Neural progenitor cell (in vitro differentiated cells): ENCODE results near the gene SCAMP4. TPM values are rescaled to one million over a fixed set of nuclear protein-coding genes. Genes with fewer than 3 reads are reported as not detected.

Source experiments
- DNase-seq: peaks from one replicate; pipeline ENCODE4 v3.0.0-alpha.2; 2016; ENCODE audit warnings: low spot score
- H2AFZ ChIP-seq: fragments of 200-600 bp; sonication (generic); replicated peaks from 2 replicates; pipeline ENCODE4 v1.6.1; 2016; ENCODE audit warnings: antibody characterized with exemption
- H3F3A ChIP-seq: fragments of 200-600 bp; sonication (generic); 2 replicates; pipeline ENCODE4 v1.6.1; 2016; ENCODE audit warnings: antibody characterized with exemption, low read depth
- H3K27ac ChIP-seq: fragments of 200-600 bp; sonication (generic); 2 replicates; pipeline ENCODE4 v1.5.1; 2016; ENCODE audit warnings: mild to moderate bottlenecking
- H3K27me3 ChIP-seq: fragments of 200-600 bp; sonication (generic); 2 replicates; pipeline ENCODE4 v1.6.1; 2016; ENCODE audit warnings: mild to moderate bottlenecking, moderate library complexity
- H3K36me3 ChIP-seq: fragments of 200-600 bp; sonication (generic); 2 replicates; pipeline ENCODE4 v1.5.1; 2016
- H3K4me1 ChIP-seq: fragments of 200-600 bp; sonication (generic); 2 replicates; pipeline ENCODE4 v1.6.1; 2016; ENCODE audit warnings: mixed run types
- H3K4me2 ChIP-seq: fragments of 200-600 bp; sonication (generic); 2 replicates; pipeline ENCODE4 v1.6.1; 2016
- H3K4me3 ChIP-seq: fragments of 200-600 bp; sonication (generic); 2 replicates; pipeline ENCODE4 v1.5.1; 2016
- H3K79me2 ChIP-seq: fragments of 200-600 bp; sonication (generic); 2 replicates; pipeline ENCODE4 v1.6.1; 2016; ENCODE audit warnings: low read depth
- H3K9ac ChIP-seq: fragments of 200-600 bp; sonication (generic); 2 replicates; pipeline ENCODE4 v1.6.1; 2016
- H3K9me3 ChIP-seq: fragments of 200-600 bp; sonication (generic); 2 replicates; pipeline ENCODE4 v1.5.1; 2016; ENCODE audit warnings: low read depth
- H4K20me1 ChIP-seq: fragments of 200-600 bp; sonication (generic); 2 replicates; pipeline ENCODE4 v1.6.1; 2016; ENCODE audit warnings: low read depth
- H3K27ac Mint-ChIP-seq: 3 replicates; pipeline ENCODE4 v1.8.0; 2021; ENCODE audit warnings: mixed read lengths
- H3K27me3 Mint-ChIP-seq: 2 replicates; pipeline ENCODE4 v1.8.0; 2022; ENCODE audit warnings: low read depth, mild to moderate bottlenecking, inconsistent platforms, moderate library complexity, mixed read lengths; ENCODE audit not compliant: insufficient read depth
- H3K36me3 Mint-ChIP-seq: 3 replicates; pipeline ENCODE4 v1.8.0; 2021; ENCODE audit warnings: mixed read lengths
- H3K4me1 Mint-ChIP-seq: 3 replicates; pipeline ENCODE4 v1.8.0; 2021; ENCODE audit warnings: mixed read lengths
- H3K4me3 Mint-ChIP-seq: 3 replicates; pipeline ENCODE4 v1.8.0; 2021; ENCODE audit warnings: mild to moderate bottlenecking, moderate library complexity, mixed read lengths
- H3K9me3 Mint-ChIP-seq: 3 replicates; pipeline ENCODE4 v1.8.0; 2020; ENCODE audit warnings: mixed read lengths
- EZH2 ChIP-seq: fragments of 200-600 bp; sonication (generic); IDR thresholded peaks from 2 replicates; pipeline ENCODE4 v1.6.1; 2017; ENCODE audit warnings: antibody characterized with exemption, mild to moderate bottlenecking, moderate library complexity
- EZH2phosphoT487 ChIP-seq: fragments of 200-600 bp; sonication (generic); IDR thresholded peaks from 2 replicates; pipeline ENCODE4 v1.6.1; 2017; ENCODE audit warnings: antibody characterized with exemption
- total RNA-seq: library from RNA; depleted of rRNA; stranded (reverse); fragments of >200 nt; gene quantifications from 2 replicates; pipeline ENCODE4 v1.2.3, GENCODE V29; 2015; ENCODE audit warnings: low replicate concordance
- TF ChIP-seq, protein P1 (sequence below): fragments of 200-600 bp; sonication (generic); IDR thresholded peaks from 2 replicates; pipeline ENCODE4 v1.5.1; 2017; ENCODE audit warnings: antibody characterized with exemption, mild to moderate bottlenecking

The SCAMP4 gene, protein sequence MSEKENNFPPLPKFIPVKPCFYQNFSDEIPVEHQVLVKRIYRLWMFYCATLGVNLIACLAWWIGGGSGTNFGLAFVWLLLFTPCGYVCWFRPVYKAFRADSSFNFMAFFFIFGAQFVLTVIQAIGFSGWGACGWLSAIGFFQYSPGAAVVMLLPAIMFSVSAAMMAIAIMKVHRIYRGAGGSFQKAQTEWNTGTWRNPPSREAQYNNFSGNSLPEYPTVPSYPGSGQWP
- total RNA-seq: 11.5 and 67.6 TPM in 2 replicates

DNA sequence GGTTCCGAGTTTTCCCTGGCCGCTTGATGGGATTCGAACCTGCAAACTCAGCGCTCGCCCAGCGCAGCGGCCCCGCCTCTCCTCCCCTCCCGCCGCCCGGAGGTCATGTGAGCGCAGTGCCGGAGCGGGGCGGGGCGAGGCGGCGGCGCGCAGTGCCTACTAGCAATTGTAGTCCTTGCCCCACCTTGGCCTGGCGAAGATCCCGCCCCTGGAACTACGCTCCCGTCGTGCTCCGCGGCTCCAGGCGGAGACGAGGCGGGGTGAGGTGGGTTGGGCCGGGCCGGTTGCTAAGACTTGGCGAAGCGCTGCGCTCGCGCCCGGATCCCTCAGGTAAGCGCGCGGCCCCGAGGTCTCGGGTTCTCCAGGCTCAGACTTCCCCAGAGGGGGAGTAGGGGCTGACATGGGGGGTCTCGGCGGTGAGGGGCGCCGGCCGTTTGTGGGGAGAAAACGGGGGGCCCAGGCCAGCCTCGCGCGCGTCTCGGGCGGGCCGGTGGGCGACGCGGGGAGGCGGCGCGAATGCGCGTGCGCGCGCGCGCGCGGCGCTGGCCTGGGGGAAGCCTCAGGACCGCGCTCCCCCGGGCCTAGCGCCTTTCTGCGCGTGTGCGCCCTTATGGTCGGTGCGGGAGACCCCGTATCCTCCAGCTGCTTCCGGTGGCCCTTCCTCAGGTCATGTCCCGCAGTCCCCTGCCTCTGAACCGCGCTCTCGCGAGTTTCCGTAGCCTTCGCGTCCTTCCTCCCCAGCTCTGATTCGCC, at the start of gene SCAMP4, which contains the start of gene ADAT3:
Gene SCAMP4, plus strand, starts transcription at position 290 of the 753 bp plus-strand sequence. CDS start 9,621 bp downstream, outside the sequence.
Gene ADAT3, plus strand, starts transcription at position 290 of the 753 bp plus-strand sequence. CDS start 6,649 bp downstream, outside the sequence.
- peaks cover 47% of the 10 kb centered on the region for H3K79me2 ChIP-seq
- Mint-ChIP-seq H3K9me3 (no peaks in the 10 kb centered on the region), H3K4me3 (peak within 1 kb of the TSS; percentile 92), H3K27ac (peak within 1 kb of the TSS; percentile 99), H3K4me1 (peaks cover 27% of the 10 kb centered on the region), H3K36me3 (peaks cover 3% of the 10 kb centered on the region), H3K27me3 (peaks cover 6% of the 10 kb centered on the region)
- peak; percentile 99 for DNase-seq
- peaks cover 23% of the 10 kb centered on the region for H3F3A ChIP-seq
- H3K4me2 ChIP-seq: peak within 1 kb of the TSS; percentile 76
- H3K36me3 ChIP-seq: no peaks in the 10 kb centered on the region
- no peaks in the 10 kb centered on the region for H3K9me3 ChIP-seq
- H2AFZ ChIP-seq: peak within 1 kb of the TSS; percentile 86
- peak within 1 kb of the TSS; percentile 25 for H3K9ac ChIP-seq
- TF ChIP-seq EZH2phosphoT487 (no peak), EZH2 (no peak)
- TF ChIP-seq, protein P1, sequence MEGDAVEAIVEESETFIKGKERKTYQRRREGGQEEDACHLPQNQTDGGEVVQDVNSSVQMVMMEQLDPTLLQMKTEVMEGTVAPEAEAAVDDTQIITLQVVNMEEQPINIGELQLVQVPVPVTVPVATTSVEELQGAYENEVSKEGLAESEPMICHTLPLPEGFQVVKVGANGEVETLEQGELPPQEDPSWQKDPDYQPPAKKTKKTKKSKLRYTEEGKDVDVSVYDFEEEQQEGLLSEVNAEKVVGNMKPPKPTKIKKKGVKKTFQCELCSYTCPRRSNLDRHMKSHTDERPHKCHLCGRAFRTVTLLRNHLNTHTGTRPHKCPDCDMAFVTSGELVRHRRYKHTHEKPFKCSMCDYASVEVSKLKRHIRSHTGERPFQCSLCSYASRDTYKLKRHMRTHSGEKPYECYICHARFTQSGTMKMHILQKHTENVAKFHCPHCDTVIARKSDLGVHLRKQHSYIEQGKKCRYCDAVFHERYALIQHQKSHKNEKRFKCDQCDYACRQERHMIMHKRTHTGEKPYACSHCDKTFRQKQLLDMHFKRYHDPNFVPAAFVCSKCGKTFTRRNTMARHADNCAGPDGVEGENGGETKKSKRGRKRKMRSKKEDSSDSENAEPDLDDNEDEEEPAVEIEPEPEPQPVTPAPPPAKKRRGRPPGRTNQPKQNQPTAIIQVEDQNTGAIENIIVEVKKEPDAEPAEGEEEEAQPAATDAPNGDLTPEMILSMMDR: no peak
- H3K27ac ChIP-seq: peak within 1 kb of the TSS; percentile 64
- H4K20me1 ChIP-seq: peaks cover 45% of the 10 kb centered on the region
- H3K4me3 ChIP-seq: peak within 1 kb of the TSS; percentile 65
- H3K4me1 ChIP-seq: peaks cover 13% of the 10 kb centered on the region
- H3K27me3 ChIP-seq: no peaks in the 10 kb centered on the region

DNA sequence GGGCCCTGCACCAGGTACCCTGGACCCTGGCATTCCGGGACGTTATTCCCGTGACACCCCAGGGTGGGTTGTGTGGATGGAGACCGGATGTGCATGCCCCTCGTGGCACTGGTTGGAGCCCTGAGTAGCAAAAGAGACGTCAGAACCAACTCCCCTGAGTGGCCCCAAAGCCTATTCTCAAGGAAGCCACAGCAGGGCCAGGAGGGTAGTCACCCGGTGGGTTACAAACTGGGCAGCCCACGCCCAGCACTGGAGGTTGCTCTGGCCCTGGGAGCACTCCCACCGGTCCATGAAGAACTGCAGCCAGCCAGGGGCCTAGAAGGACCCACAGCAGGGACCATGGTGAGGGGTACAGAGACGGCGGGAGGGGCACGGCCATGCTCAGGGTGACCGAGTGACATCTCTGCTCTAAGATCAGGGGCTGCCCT, 49.4 kb upstream of the SCAMP4 start:
- Mint-ChIP-seq H3K4me3 (no peak overlapping the region), H3K9me3 (no peaks in the 10 kb centered on the region), H3K27me3 (peaks cover 3% of the 10 kb centered on the region), H3K4me1 (peaks cover 35% of the 10 kb centered on the region), H3K36me3 (no peaks in the 10 kb centered on the region), H3K27ac (no peak overlapping the region)
- Histone ChIP-seq H3K4me2 (peak overlapping the region; percentile 61), H3F3A (peaks cover 35% of the 10 kb centered on the region), H3K4me1 (peaks cover 69% of the 10 kb centered on the region), H3K9ac (no peak overlapping the region), H3K4me3 (no peak overlapping the region), H3K36me3 (no peaks in the 10 kb centered on the region), H4K20me1 (peaks cover 83% of the 10 kb centered on the region), H3K27ac (no peak overlapping the region), H3K27me3 (peaks cover 35% of the 10 kb centered on the region), H2AFZ (no peak overlapping the region), H3K79me2 (peaks cover 65% of the 10 kb centered on the region), H3K9me3 (no peaks in the 10 kb centered on the region)
- TF ChIP-seq EZH2phosphoT487 (no peak), EZH2 (no peak)
- TF ChIP-seq, protein P1: no peak
- no peak for DNase-seq

DNA sequence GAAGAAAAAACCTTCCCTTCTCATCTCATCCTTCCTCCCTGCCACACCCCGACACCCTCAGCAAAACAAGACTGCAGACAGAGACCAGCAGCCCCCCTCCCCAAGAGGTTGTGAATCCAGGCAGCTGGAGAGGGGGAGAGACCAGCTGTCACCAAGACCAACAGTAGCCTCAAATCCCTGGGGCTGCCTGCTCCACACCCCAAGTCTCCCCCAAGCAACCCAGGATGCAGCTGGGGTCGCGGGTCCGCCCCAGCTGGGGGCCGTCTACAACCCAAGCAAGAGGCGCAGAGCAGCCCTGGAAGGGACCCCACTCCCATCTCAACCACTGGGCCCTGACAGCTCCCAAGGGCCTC, 48.9 kb upstream of the SCAMP4 start:
- H2AFZ ChIP-seq: no peak overlapping the region
- peak overlapping the region; percentile 62 for H3K4me3 Mint-ChIP-seq
- H3K27ac Mint-ChIP-seq: no peak overlapping the region
- peak overlapping the region; percentile 36 for H3K4me3 ChIP-seq
- H3K9ac ChIP-seq: no peak overlapping the region
- peaks cover 88% of the 10 kb centered on the region for H4K20me1 ChIP-seq
- no peak overlapping the region for H3K27ac ChIP-seq
- H3K27me3 ChIP-seq: peaks cover 39% of the 10 kb centered on the region
- peaks cover 39% of the 10 kb centered on the region for H3K4me1 Mint-ChIP-seq
- H3K36me3 ChIP-seq: no peaks in the 10 kb centered on the region
- no peak for DNase-seq
- no peaks in the 10 kb centered on the region for H3K9me3 Mint-ChIP-seq
- peaks cover 73% of the 10 kb centered on the region for H3K4me1 ChIP-seq
- H3K9me3 ChIP-seq: no peaks in the 10 kb centered on the region
- peak overlapping the region; percentile 74 for H3K4me2 ChIP-seq
- no peaks in the 10 kb centered on the region for H3K36me3 Mint-ChIP-seq
- TF ChIP-seq, protein P1: no peak
- TF ChIP-seq EZH2phosphoT487 (no peak), EZH2 (no peak)
- peaks cover 68% of the 10 kb centered on the region for H3K79me2 ChIP-seq
- H3F3A ChIP-seq: peaks cover 39% of the 10 kb centered on the region
- H3K27me3 Mint-ChIP-seq: peaks cover 7% of the 10 kb centered on the region
